Measurements from ENCODE around the gene PLXNA1. TPM values are rescaled to one million over a fixed set of nuclear protein-coding genes. Genes with fewer than 3 reads are reported as not detected.

The PLXNA1 gene
- total and polyA plus RNA-seq, 2 experiments from 2014 or later, result 19.7 to 35.1 TPM

- Histone ChIP-seq H3K79me2 (no peaks in the 10 kb centered on the region), H3K27ac (no peak overlapping the region), H3K4me3 (no peak overlapping the region), H3K4me2 (no peak overlapping the region), H2AFZ (no peak overlapping the region), H4K20me1 (ENCODE audit: insufficient read depth, poor library complexity, severe bottlenecking) (no peaks in the 10 kb centered on the region), H3K9me3 (ENCODE audit: low read depth) (no peaks in the 10 kb centered on the region), H3K36me3 (replicated peaks; ENCODE audit: insufficient read depth, low read depth) (no peaks in the 10 kb centered on the region), H3K9me2 (replicated peaks; ENCODE audit: insufficient read depth) (no peaks in the 10 kb centered on the region), H3K27me3 (no peaks in the 10 kb centered on the region), H3K4me1 (ENCODE audit: insufficient read depth) (peaks cover 4% of the 10 kb centered on the region)
- no peak for DNase-seq (ENCODE audit: low spot score)
- 88% methylated on average over 7 of the region's 7 CpGs for WGBS (ENCODE audit: low lambda C conversion rate, missing lambda C conversion rate)
- TF ChIP-seq EZH2phosphoT487 (IDR thresholded peaks at IDR 0.05; ENCODE audit: low read depth, severe bottlenecking, unreplicated experiment) (no peak), CTCF (IDR thresholded peaks at IDR 0.05; ENCODE audit: poor library complexity) (no peak), EZH2 (IDR thresholded peaks at IDR 0.05; ENCODE audit: borderline replicate concordance) (no peak)
These were observed 19.4 kb upstream of the PLXNA1 start for GRCh38 chr3:126963261-126964190.

- H3K9me2 ChIP-seq (replicated peaks; ENCODE audit: insufficient read depth), result no peaks in the 10 kb centered on the region
- WGBS (ENCODE audit: low lambda C conversion rate, missing lambda C conversion rate), result 85% methylated on average over 7 of the region's 7 CpGs
- no peak overlapping the region for H3K4me2 ChIP-seq
- H3K27me3 ChIP-seq, result no peaks in the 10 kb centered on the region
- H3K27ac ChIP-seq, result no peak overlapping the region
- TF ChIP-seq CTCF (IDR thresholded peaks at IDR 0.05; ENCODE audit: poor library complexity), result no peak
- no peak for TF ChIP-seq EZH2 (IDR thresholded peaks at IDR 0.05; ENCODE audit: borderline replicate concordance)
- no peak for TF ChIP-seq EZH2phosphoT487 (IDR thresholded peaks at IDR 0.05; ENCODE audit: low read depth, severe bottlenecking, unreplicated experiment)
- no peaks in the 10 kb centered on the region for H3K36me3 ChIP-seq (replicated peaks; ENCODE audit: insufficient read depth, low read depth)
- H3K9me3 ChIP-seq (ENCODE audit: low read depth), result no peaks in the 10 kb centered on the region
- H4K20me1 ChIP-seq (ENCODE audit: insufficient read depth, poor library complexity, severe bottlenecking), result no peaks in the 10 kb centered on the region
- no peaks in the 10 kb centered on the region for H3K79me2 ChIP-seq
- no peak overlapping the region for H3K4me3 ChIP-seq
- DNase-seq (ENCODE audit: low spot score), result no peak
- peaks cover 4% of the 10 kb centered on the region for H3K4me1 ChIP-seq (ENCODE audit: insufficient read depth)
- no peak overlapping the region for H2AFZ ChIP-seq
These were observed 18.7 kb upstream of the PLXNA1 start for GRCh38 chr3:126964261-126964660.

- H3K27ac ChIP-seq, result no peak overlapping the region
- TF ChIP-seq EZH2phosphoT487 (IDR thresholded peaks at IDR 0.05; ENCODE audit: low read depth, severe bottlenecking, unreplicated experiment) (no peak), CTCF (IDR thresholded peaks at IDR 0.05; ENCODE audit: poor library complexity) (no peak), EZH2 (IDR thresholded peaks at IDR 0.05; ENCODE audit: borderline replicate concordance) (no peak)
- no peak overlapping the region for H3K4me2 ChIP-seq
- H3K9me3 ChIP-seq (ENCODE audit: low read depth), result no peaks in the 10 kb centered on the region
- H2AFZ ChIP-seq, result no peak overlapping the region
- no peak overlapping the region for H3K4me3 ChIP-seq
- no peak for DNase-seq (ENCODE audit: low spot score)
- H3K79me2 ChIP-seq, result no peaks in the 10 kb centered on the region
- peaks cover 4% of the 10 kb centered on the region for H3K4me1 ChIP-seq (ENCODE audit: insufficient read depth)
- H3K27me3 ChIP-seq, result no peaks in the 10 kb centered on the region
- 92% methylated on average over 10 of the region's 10 CpGs for WGBS (ENCODE audit: low lambda C conversion rate, missing lambda C conversion rate)
- H3K9me2 ChIP-seq (replicated peaks; ENCODE audit: insufficient read depth), result no peaks in the 10 kb centered on the region
- no peaks in the 10 kb centered on the region for H3K36me3 ChIP-seq (replicated peaks; ENCODE audit: insufficient read depth, low read depth)
- H4K20me1 ChIP-seq (ENCODE audit: insufficient read depth, poor library complexity, severe bottlenecking), result no peaks in the 10 kb centered on the region
These were observed 18.0 kb upstream of the PLXNA1 start for GRCh38 chr3:126964950-126965349.
